Measurements from ENCODE around the gene SEMA3A.

GRCh38 chr7:83996879-83997278, 197.7 kb downstream of the SEMA3A start:
- TF ChIP-seq ZNF512 (CRISPR knock-in tag; IDR thresholded peaks at IDR 0.05; ENCODE audit: borderline replicate concordance), result no peak
- TF ChIP-seq NFYB (CRISPR knock-in tag; conservative IDR thresholded peaks at IDR 0.05; ENCODE audit: low read depth), result no peak
- no peak for TF ChIP-seq CTCF (IDR thresholded peaks at IDR 0.05)
- no peak for TF ChIP-seq NR3C1 (CRISPR knock-in tag; conservative IDR thresholded peaks at IDR 0.05; ENCODE audit: low read depth)
- TF ChIP-seq MYBL2 (CRISPR knock-in tag; IDR thresholded peaks at IDR 0.05), result no peak
- TF ChIP-seq ATF3 (CRISPR knock-in tag; conservative IDR thresholded peaks at IDR 0.05), result no peak
- TF ChIP-seq ZNF671 (CRISPR knock-in tag; IDR thresholded peaks at IDR 0.05), result no peak
- no peak for TF ChIP-seq CREB1 (CRISPR knock-in tag; IDR thresholded peaks at IDR 0.05)
- no peak for TF ChIP-seq MAX (CRISPR knock-in tag; IDR thresholded peaks at IDR 0.05)
- TF ChIP-seq AFF4 (CRISPR knock-in tag; IDR thresholded peaks at IDR 0.05; ENCODE audit: borderline replicate concordance), result no peak
- TF ChIP-seq NFE2L1 (CRISPR knock-in tag; IDR thresholded peaks at IDR 0.05), result no peak
- TF ChIP-seq ZNF138 (CRISPR knock-in tag; conservative IDR thresholded peaks at IDR 0.05), result no peak
- TF ChIP-seq ATF1 (CRISPR knock-in tag; IDR thresholded peaks at IDR 0.05), result no peak
- no peak for TF ChIP-seq ESRRA (CRISPR knock-in tag; IDR thresholded peaks at IDR 0.05; ENCODE audit: borderline replicate concordance)
